ENCODE results near the gene POMGNT2. TPM values are rescaled to one million over a fixed set of nuclear protein-coding genes. Genes with fewer than 3 reads are reported as not detected.

POMGNT2 gene
- total RNA-seq, 1 experiment from 2014 or later = 10.1 TPM

DNA sequence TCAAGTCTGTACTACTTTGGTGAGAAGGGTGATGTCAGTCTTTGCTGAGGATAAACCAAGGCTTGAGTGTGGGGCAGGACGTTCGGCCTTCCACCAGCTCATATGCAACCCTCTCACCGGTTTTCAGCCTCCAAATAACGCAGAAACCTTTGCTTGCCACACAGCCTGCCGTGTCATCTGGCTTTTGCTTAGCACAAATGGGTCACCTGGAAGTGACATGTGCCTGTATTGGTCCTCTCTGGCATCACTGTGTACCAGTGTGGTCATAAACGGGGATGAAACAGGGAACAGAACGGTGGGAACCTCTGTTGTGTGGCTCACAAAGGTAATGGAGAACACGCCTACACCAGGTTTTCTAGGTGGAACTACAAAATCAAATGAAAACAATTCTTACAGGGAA lies 7.1 kb downstream of the POMGNT2 start:
- Histone ChIP-seq H3K9me3 (ENCODE audit: control insufficient read depth, insufficient read depth, low read depth, low read length) (no peaks in the 10 kb centered on the region), H3K27ac (ENCODE audit: low read length) (no peak overlapping the region), H3K4me1 (ENCODE audit: control insufficient read depth, insufficient read depth, low read length) (no peaks in the 10 kb centered on the region), H3K36me3 (ENCODE audit: control insufficient read depth, insufficient read depth, low read length) (no peaks in the 10 kb centered on the region), H3K4me3 (ENCODE audit: low read depth in 2 of 2, low read length in 2 of 2) (no peak overlapping the region), H3K27me3 (ENCODE audit: control insufficient read depth, insufficient read depth, low read length) (no peaks in the 10 kb centered on the region)
- ATAC-seq = no peak
- CTCF ChIA-PET = no interaction called here
- in situ Hi-C loops (cut with HindIII; ENCODE audit: low pct_unique_long_range_greater_than_20kb, low sequenced_read_pairs) = no loop called here
- POLR2A ChIA-PET = no interaction called here
- no TSS peak for BruUV-seq (replicated peaks)
- DNase-seq (ENCODE audit: low read depth, low spot score) = no peak
- intact Hi-C loops (cut with micrococcal nuclease; ENCODE audit: unreplicated experiment) = no loop called here
- TF ChIP-seq, protein P1, sequence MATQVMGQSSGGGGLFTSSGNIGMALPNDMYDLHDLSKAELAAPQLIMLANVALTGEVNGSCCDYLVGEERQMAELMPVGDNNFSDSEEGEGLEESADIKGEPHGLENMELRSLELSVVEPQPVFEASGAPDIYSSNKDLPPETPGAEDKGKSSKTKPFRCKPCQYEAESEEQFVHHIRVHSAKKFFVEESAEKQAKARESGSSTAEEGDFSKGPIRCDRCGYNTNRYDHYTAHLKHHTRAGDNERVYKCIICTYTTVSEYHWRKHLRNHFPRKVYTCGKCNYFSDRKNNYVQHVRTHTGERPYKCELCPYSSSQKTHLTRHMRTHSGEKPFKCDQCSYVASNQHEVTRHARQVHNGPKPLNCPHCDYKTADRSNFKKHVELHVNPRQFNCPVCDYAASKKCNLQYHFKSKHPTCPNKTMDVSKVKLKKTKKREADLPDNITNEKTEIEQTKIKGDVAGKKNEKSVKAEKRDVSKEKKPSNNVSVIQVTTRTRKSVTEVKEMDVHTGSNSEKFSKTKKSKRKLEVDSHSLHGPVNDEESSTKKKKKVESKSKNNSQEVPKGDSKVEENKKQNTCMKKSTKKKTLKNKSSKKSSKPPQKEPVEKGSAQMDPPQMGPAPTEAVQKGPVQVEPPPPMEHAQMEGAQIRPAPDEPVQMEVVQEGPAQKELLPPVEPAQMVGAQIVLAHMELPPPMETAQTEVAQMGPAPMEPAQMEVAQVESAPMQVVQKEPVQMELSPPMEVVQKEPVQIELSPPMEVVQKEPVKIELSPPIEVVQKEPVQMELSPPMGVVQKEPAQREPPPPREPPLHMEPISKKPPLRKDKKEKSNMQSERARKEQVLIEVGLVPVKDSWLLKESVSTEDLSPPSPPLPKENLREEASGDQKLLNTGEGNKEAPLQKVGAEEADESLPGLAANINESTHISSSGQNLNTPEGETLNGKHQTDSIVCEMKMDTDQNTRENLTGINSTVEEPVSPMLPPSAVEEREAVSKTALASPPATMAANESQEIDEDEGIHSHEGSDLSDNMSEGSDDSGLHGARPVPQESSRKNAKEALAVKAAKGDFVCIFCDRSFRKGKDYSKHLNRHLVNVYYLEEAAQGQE (IDR thresholded peaks at IDR 0.05; ENCODE audit: insufficient read depth in 1 of 2, low read depth in 2 of 2, low read length in 1 of 2) = no peak
- no peak for TF ChIP-seq SIN3A (IDR thresholded peaks at IDR 0.05; ENCODE audit: borderline replicate concordance, insufficient read depth, low read depth, low read length)
- TF ChIP-seq, protein P2, sequence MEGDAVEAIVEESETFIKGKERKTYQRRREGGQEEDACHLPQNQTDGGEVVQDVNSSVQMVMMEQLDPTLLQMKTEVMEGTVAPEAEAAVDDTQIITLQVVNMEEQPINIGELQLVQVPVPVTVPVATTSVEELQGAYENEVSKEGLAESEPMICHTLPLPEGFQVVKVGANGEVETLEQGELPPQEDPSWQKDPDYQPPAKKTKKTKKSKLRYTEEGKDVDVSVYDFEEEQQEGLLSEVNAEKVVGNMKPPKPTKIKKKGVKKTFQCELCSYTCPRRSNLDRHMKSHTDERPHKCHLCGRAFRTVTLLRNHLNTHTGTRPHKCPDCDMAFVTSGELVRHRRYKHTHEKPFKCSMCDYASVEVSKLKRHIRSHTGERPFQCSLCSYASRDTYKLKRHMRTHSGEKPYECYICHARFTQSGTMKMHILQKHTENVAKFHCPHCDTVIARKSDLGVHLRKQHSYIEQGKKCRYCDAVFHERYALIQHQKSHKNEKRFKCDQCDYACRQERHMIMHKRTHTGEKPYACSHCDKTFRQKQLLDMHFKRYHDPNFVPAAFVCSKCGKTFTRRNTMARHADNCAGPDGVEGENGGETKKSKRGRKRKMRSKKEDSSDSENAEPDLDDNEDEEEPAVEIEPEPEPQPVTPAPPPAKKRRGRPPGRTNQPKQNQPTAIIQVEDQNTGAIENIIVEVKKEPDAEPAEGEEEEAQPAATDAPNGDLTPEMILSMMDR (IDR thresholded peaks at IDR 0.05) = no peak
- no peak for TF ChIP-seq POLR2AphosphoS5 (IDR thresholded peaks at IDR 0.05; ENCODE audit: low read depth, low read length)
- TF ChIP-seq TCF7L2 (IDR thresholded peaks at IDR 0.05; ENCODE audit: low read depth, low read length) = no peak

DNA sequence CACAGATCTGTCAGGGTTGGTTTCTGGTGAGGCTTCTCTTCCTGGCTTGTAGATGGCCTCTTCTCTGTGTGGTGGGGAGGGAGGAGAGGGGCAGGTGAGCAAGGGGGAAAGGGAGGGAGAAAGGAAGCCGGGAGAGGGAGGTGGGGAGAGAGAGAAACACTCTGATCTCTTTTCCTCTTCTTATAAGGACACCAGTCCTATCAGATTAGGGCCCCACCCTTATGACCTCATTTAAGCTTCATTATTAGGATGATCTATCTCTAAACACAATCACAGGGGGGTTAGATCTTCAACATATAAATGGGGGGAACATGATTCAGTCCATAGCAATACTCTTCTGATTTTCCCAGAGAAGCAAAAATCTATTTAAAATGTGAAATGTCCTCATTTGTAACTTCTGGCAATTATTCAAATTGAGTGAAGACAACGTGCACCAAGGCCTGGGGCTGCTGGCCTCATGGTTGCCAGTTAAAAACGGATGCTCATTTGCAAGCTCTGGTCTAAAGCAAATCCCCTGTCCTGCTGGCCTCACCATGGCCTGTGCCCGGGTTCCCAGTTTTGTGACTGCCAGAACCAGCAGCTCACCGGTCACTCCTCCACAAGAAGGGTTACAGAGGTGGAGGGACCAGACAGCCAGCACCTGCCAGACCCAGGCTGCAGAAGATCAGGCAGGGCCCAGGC lies 8.3 kb downstream of the POMGNT2 start:
- Histone ChIP-seq H3K4me1 (ENCODE audit: control insufficient read depth, insufficient read depth, low read length) (no peaks in the 10 kb centered on the region), H3K27me3 (ENCODE audit: control insufficient read depth, insufficient read depth, low read length) (no peaks in the 10 kb centered on the region), H3K27ac (ENCODE audit: low read length) (no peak overlapping the region), H3K36me3 (ENCODE audit: control insufficient read depth, insufficient read depth, low read length) (no peaks in the 10 kb centered on the region), H3K4me3 (ENCODE audit: low read depth in 2 of 2, low read length in 2 of 2) (no peak overlapping the region), H3K9me3 (ENCODE audit: control insufficient read depth, insufficient read depth, low read depth, low read length) (no peaks in the 10 kb centered on the region)
- TF ChIP-seq TCF7L2 (IDR thresholded peaks at IDR 0.05; ENCODE audit: low read depth, low read length) (no peak), POLR2AphosphoS5 (IDR thresholded peaks at IDR 0.05; ENCODE audit: low read depth, low read length) (no peak), SIN3A (IDR thresholded peaks at IDR 0.05; ENCODE audit: borderline replicate concordance, insufficient read depth, low read depth, low read length) (no peak)
- TF ChIP-seq, protein P1 (IDR thresholded peaks at IDR 0.05; ENCODE audit: insufficient read depth in 1 of 2, low read depth in 2 of 2, low read length in 1 of 2) = no peak
- TF ChIP-seq, protein P2 (IDR thresholded peaks at IDR 0.05) = no peak
- ATAC-seq (no peak), DNase-seq (ENCODE audit: low read depth, low spot score) (no peak)
- CTCF ChIA-PET = no interaction called here
- in situ Hi-C loops (cut with HindIII; ENCODE audit: low pct_unique_long_range_greater_than_20kb, low sequenced_read_pairs) = no loop called here
- POLR2A ChIA-PET = interaction anchor here (0.6 kb wide), 1 partner anchor 24 kb away, joined by 3 read pairs; no protein-coding TSS in a partner anchor
- intact Hi-C loops (cut with micrococcal nuclease; ENCODE audit: unreplicated experiment) = no loop called here
- BruUV-seq (replicated peaks) = no TSS peak

Data from Panc1 (cell line).